Body of pancreas (tissue), 4 donors: ENCODE measurements around the gene MCTP1.

Experiments
- CTCF ChIP-seq, 7 experiments: fragments of 450-650 bp in 4 of 7; fragments of 200-600 bp in 3 of 7; sonication (generic) in 3 of 7; IDR thresholded peaks; one replicate each; pipeline ENCODE4 v1.5.1; 2016 to 2019; ENCODE audit warnings: antibody characterized with exemption in 7 of 7
- POLR2A ChIP-seq, 3 donors: fragments of 450-650 bp; IDR thresholded peaks; one replicate each; pipeline ENCODE4 v1.6.1; 2016; ENCODE audit warnings: antibody characterized with exemption in 3 of 3, mild to moderate bottlenecking in 2 of 3

GRCh38 chr5:94891565-94891964, 393.3 kb downstream of the MCTP1 start:
- TF ChIP-seq CTCF (IDR thresholded peaks at IDR 0.05) (no peak), POLR2A (IDR thresholded peaks at IDR 0.05) (no peak)
